HT-29 (cell line): ENCODE measurements around the gene PRR15L. TPM values are rescaled to one million over a fixed set of nuclear protein-coding genes. Genes with fewer than 3 reads are reported as not detected.
"Not testable (repeated sequence)": the region's sequence is repeated elsewhere in the genome, so short reads cannot be mapped to it uniquely, and the experiment has no call there.

Experiments
- DNase-seq: peaks from one replicate; pipeline ENCODE4 v3.0.0-alpha.2; 2015; ENCODE audit warnings: low spot score
- total RNA-seq: library from RNA; depleted of rRNA; stranded (reverse); fragments of >200 nt; shearing (Covaris generic); gene quantifications from 2 replicates; pipeline ENCODE4 v1.2.3, GENCODE V29; 2014

PRR15L gene
- total RNA-seq, 1 experiment from 2014 or later, result 59.6 TPM

GRCh38 chr17:47935961-47936360, 21.7 kb downstream of the PRR15L start:
- DNase-seq, result peak; percentile 24

DNA sequence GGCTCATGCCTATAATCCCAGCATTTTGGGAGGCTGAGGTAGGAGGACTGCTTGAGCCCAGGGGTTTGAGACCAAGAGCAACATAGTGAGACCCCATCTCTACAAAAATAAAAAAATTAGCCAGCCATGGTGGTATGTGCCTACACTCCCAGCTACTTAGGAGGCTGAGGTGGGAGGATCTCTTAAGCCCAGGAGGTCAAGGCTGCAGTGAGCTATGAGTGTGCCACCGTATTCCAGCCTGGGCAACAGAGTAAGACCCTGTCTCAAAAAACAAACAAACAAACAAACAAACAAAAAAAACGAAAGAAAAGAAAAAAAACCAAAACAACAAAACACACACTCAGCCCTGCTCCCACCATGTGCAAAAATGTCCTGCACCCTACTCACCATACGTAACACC, 22.2 kb downstream of the PRR15L start:
- DNase-seq, result not testable (repeated sequence)

DNA sequence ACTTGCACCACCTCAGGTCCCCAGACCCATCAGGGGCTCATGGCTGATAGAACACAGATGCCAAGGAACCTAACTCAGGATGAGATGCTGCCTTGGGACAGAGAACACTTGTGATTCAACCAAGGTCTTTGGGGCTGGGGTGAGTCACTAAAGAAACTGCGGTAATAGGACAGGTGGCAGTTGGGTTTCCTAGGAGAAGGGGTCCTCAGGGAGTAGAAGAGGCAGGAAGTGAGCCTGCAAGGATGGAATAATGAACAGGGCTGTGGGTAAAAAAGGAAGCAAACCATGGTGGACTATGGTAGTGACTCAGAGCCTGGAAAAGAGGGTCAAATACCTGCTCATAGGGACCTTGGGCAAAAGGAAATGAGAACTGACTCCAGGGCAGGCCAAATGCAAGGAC, 22.8 kb downstream of the PRR15L start:
- DNase-seq, result no peak

DNA sequence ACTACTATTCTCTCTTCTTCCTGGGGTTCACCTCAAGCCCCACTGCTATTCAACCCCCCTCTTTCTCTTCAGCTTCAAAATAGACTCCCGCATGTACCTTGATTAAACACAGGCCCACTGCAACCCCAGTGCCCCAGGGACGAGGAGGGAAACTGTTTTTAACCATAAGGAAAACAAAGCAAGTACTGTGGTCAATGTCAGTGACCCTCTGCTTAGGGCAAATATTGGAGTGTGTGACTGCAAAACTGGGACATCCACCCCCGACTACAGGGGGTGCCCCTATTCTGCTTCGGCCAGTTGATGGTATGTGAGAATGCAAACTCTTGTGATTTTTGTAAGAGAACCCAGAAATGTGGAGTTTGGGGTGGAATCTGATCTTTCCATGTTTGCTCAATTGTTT, 25.8 kb downstream of the PRR15L start:
- no peak for DNase-seq

DNA sequence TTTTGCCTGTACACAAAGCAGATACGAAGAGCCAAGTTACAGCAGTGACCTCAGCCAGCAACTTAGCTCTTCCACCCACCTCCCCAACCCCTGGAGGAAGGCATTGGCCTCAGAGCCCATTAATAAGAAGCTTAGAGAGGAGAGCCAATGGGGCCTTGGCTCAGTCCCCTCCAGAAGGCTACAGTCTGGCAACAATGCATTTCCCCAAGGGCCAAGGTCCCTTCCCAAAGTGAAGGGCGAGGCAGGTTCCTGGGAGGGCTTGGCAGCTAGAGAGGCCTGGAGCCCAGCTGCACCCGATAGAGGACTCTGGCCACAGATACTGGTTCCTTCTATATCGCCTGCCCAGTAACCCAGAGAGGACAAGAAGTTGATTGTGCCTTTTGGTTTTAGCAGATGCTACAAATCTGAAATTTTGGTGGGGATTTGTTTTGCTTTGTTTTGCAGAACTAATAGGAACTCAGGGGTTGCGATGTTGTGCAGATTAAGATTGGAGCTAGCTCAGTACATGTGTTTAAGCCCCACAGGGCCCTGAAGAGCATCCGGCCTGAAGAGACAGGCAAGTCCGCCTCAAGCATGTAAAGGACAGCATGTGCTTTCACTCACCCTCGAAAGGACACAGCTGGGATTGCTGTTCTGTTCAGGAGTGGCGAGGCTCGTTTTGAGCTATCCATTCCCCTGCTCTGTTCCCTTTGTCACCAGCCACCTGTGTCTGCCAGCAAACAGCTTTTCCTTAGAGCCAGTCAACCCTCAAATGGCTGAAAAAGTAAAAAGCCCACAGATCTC, 28.3 kb downstream of the PRR15L start:
- no peak for DNase-seq

- no peak for DNase-seq
These were observed 29.3 kb downstream of the PRR15L start for GRCh38 chr17:47928415-47928814.

- no peak for DNase-seq
These were observed 29.8 kb downstream of the PRR15L start for GRCh38 chr17:47927821-47928400.

DNA sequence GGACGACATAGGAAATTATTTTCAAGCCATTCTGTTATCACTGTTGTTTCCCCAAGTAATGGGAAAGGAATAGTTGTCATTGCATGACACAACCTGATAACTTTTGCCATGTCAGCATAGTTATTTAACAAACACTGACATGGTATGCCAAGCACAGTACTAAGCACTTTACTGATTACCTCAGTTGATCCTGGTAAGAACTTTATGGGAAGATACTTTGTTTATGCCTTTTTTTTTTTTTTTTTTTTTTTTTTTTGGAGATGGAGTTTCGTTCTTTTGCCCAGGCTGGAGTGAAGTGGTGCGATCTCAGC, 32.0 kb downstream of the PRR15L start:
- DNase-seq, result no peak

- no peak for DNase-seq
These were observed 32.7 kb downstream of the PRR15L start for GRCh38 chr17:47924785-47925677.

- DNase-seq, result not testable (repeated sequence)
These were observed 37.8 kb downstream of the PRR15L start for GRCh38 chr17:47919889-47920288.

GRCh38 chr17:47918991-47919390, 38.7 kb downstream of the PRR15L start:
- no peak for DNase-seq

GRCh38 chr17:47918006-47918405, 39.7 kb downstream of the PRR15L start:
- DNase-seq, result no peak

- DNase-seq, result no peak
These were observed 40.1 kb downstream of the PRR15L start for GRCh38 chr17:47917581-47917980.

DNA sequence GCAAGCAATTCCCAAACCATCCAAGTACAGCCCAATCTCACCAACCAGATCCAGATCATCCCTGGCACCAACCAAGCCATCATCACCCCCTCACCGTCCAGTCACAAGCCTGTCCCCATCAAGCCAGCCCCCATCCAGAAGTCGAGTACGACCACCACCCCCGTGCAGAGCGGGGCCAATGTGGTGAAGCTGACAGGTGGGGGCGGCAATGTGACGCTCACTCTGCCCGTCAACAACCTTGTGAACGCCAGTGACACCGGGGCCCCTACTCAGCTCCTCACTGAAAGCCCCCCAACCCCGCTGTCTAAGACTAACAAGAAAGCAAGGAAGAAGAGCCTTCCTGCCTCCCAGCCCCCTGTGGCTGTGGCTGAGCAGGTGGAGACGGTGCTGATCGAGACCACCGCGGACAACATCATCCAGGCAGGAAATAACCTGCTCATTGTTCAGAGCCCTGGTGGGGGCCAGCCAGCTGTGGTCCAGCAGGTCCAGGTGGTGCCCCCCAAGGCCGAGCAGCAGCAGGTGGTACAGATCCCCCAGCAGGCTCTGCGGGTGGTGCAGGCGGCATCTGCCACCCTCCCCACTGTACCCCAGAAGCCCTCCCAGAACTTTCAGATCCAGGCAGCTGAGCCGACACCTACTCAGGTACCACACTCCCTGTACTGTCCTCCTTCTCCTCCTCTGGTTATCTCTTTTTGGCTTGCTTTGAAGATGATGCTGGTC, 41.0 kb downstream of the PRR15L start:
- no peak for DNase-seq

DNA sequence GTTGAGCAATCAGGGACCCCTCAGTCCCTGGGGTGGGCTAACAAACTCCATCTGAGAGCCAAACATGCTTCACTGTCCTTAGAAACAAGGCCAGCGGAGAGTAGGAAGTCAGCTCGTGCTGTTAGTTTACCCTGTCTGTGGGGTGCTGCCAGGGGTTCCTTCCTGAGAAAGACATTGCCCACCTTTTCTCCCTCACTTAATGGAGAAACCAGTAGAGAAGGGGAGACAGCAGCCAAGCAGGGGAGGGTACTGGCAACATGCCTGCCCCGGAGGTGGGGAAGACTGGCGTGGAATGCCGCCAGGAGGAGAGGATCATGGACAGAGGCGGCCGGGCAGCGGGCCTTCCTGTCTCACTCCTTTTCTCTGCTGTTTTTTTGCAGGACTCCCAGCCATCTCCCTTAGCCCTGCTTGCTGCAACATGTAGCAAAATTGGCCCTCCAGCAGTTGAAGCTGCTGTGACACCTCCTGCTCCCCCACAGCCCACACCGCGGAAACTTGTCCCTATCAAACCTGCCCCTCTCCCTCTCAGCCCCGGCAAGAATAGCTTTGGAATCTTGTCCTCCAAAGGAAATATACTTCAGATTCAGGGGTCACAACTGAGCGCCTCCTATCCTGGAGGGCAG, 41.8 kb downstream of the PRR15L start:
- no peak for DNase-seq

- DNase-seq, result no peak
These were observed 43.3 kb downstream of the PRR15L start for GRCh38 chr17:47914306-47914948.

- no peak for DNase-seq
These were observed 44.6 kb downstream of the PRR15L start for GRCh38 chr17:47913050-47913449.

DNA sequence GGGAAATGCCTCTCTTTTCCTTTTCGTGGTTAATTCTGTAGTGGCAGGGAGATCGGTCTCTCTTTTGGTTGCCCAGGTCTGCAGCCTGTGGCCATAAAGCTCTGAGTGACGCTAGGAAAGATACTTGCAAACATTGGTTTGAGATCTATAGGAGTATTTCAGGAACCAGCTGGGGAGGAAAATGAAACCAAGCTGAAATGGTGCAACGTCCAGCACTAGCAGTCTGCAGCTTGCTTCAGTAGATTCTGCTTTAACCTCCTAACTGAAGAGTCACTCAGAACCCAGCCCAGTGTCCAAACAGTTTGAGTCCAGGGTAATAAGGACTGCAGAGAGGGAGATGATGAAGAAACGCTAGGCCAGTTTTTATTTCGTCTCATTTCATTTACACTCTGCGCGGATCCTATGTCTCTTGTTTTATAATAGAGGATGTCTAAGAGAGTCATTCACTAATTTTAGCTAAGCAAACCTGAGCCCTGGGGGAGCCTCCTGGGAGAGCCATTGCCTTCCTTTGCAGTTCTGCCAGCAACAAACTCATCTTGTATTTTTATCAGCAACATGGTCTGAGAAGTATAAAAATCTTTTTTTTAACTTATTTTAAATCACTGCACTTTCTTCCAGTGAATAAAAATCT, 49.6 kb downstream of the PRR15L start:
- no peak for DNase-seq

DNA sequence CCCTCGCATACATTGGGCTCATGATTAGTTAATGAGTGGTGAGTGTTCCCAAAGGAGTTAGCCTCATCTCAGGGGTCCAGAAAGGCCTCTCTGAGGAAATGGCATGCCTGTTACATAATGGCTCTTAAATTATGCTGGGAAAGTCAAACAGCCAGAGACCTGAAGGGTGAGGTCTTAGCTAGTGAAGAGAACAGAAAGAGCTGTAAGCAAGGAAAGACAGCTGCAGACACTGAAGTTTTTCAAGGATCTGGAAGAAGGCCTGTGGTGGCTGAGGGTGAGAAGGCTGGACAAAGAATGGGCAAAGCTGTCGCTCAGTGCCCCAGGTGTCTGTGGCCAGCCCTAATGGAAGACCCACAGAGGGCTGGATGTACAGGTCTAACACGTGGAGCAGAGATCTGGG, 51.2 kb downstream of the PRR15L start:
- no peak for DNase-seq

GRCh38 chr17:47905221-47905733, 52.4 kb downstream of the PRR15L start:
- no peak for DNase-seq
